GM12892 (cell line): ENCODE data around the gene ELMO3.

Source experiments
- POLR2A ChIP-seq: IDR thresholded peaks from 2 replicates; pipeline ENCODE4 v1.6.1; 2011; ENCODE audit warnings: low read depth, low read length, control low read depth
- POLR2AphosphoS5 ChIP-seq: IDR thresholded peaks from 2 replicates; pipeline ENCODE4 v1.6.1; 2011; ENCODE audit warnings: low read depth, low read length, control low read depth
- TAF1 ChIP-seq: IDR thresholded peaks from 2 replicates; pipeline ENCODE4 v1.6.1; 2011; ENCODE audit warnings: low read depth, mild to moderate bottlenecking, control low read depth, low read length, borderline replicate concordance

DNA sequence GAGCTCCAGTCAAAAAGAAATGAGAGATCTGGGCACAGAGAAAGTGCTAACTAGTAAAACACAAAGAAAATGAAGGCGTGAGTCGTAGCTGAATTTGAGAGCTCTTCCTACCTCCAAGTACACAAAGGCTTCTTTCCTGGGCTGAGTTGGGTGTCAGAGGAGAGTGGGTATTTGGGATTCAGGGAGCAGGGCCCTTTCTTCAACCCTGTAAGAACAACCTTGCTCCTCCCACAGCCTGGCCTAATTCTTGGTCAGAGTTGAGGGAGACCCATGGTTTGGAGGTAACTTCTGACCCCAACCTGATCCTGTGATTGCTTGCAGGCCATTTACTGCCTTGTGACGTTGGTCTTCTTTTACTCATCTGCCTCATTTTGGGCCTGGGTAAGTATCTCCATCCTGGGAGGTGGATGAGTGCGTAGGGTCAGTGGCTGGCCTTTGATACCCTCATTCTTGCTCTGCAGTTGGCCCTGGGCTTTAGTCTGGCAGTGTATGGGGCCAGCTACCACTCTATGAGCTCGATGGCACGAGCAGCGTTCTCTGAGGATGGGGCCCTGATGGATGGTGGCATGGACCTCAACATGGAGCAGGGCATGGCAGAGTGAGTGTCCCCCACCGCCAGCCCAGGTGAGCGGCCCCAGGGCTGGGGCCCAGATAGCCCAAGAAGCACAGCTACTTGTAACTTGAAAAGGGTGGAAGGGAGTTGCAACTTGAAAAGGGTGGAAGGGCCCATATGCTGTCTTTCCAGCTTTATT is 29.3 kb downstream of the ELMO3 start:
- TF ChIP-seq POLR2A (no peak), POLR2AphosphoS5 (0 out of 2 replicates have a peak, but pooled peaks have one; percentile 17), TAF1 (no peak)
